Midbrain (tissue), 1 donor: ENCODE measurements around the gene BLOC1S2.
"Not testable (repeated sequence)": the region's sequence is repeated elsewhere in the genome, so short reads cannot be mapped to it uniquely, and the experiment has no call there.

ENCODE experiments used
- DNase-seq: peaks from one replicate; lab custom pipeline; 2025; lab: John Stamatoyannopoulos, UW

The BLOC1S2 gene

DNA sequence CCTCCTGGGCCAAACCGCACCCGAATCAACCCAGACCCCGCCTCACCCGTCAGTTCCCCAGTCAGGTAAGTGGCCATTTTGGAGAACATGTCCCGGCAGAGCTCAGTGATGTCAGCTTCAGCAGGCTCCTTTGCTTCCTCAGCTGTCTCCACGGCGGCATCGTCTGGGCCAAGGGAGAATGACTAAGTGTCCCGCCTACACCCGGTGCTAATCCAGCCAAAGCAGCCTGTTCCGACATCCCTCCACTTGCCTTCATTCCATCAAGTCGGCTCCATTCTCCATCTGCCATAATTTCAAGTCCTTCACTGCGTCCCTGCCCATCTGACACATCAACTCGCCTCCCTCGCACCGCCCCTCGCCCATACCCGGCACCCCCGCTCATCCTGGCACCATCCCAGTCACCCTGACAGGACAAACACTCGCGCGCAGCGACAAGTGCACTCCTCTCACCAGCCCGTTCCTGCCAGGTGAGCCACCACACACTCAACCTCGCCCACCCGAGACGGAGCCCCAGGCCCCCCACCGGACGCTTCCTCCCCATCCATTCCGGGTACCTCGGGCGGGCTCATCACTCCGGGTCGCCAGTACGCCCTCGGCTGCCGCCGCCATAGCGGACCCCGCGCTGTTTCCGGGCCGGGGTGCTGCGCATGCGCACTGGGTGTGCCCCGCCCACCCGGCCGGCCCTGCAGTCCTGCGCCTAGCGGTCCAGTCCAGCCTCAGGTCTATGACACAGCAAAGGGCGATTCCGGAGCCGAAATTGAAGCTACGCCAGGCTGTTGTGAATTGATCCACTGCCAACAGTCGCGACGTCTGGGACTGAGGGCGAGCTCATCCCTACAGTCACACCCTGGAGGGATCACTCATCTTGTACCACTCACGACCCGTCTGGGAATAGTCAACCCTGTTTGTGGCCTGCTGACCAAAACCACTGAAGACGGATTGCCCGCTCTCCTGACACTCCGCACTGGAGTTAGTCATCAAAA is at the start of gene BLOC1S2:
TSS of gene BLOC1S2 (minus strand) at position 630 of the 983 bp plus-strand sequence. CDS start at position 609, 21 bp downstream.
- DNase-seq = peak; percentile 90

DNA sequence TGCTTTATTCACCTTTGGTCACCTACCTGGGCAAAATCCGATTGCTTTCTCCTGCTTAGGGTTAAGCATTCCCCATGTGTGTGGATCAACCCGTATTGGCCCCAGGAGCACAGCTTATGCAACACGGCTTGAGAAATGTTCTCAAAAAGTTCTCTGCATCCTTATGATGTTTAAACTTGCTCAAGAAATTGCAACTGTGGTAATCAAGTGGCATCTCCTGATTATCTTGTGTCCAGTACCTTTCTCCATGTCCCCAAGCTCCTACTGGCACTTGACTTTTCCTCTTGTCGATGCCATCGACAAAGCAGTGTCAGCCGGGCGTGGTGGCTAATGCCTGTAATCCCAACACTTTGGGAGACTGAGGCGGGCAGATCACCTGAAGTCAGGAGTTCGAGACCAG is 48.3 kb upstream of the BLOC1S2 start:
- DNase-seq = no peak

GRCh38 chr10:100333661-100334440 is 47.4 kb upstream of the BLOC1S2 start:
- DNase-seq = no peak

DNA sequence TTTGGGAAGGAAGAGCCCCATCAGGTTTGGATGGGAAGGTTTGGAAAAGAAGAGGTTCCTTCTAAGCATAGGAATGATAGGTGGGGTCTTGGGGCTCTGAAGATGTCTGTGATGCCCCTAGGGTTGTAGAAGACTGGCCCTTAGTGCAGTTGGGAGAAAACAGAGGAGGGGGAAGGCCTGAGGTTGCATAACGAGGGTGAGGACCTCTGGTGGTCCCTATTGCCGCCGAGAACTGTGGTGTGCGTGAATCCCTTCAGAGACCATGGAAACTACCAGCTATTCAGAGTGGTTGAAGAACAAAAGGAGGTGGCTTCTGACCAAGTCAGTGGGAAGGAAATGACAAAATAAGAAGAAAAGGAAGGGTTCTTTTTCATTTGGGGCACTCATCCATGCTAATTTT is 46.6 kb upstream of the BLOC1S2 start:
- DNase-seq = no peak

DNA sequence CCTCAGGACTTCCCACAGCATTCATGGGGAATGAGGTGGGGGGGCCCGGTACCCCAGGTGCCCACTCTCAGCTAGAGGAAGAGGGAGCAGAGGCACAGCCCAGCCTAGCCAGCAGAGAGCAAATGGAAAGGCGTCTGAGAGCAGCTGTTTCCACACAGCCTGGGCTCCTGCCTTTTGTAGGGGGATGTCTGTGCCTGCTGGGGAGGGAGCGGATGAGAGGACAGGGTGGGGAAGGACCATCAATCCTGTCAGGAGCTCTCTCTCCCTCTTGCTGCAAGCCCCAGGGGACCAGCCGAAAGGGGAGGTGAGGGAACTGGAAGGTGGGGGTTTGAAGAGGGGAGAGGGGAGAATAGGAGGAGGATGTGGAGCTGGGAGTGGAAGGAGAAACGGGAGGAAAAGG is 43.6 kb upstream of the BLOC1S2 start, which contains the start of gene PKD2L1:
TSS of gene PKD2L1 (minus strand) at position 150 of the 400 bp plus-strand sequence. CDS start at position 25, 125 bp downstream.
- no peak for DNase-seq

- no peak for DNase-seq
Observed at GRCh38 chr10:100328198-100328597, 41.7 kb upstream of the BLOC1S2 start.

DNA sequence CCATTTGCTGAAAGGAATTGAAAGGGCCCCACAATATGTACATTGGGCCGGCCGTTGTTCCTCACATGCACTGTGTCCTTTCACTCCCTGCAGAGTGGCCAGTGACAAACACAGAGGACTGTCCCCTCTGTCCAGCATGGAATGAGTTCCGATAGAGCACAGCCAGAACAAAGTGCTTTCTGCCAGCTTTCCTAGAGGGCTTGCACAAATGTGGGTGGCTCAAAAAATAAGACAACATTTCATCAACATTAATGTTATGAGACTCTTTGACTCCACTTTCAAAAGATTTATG is 41.2 kb upstream of the BLOC1S2 start:
- no peak for DNase-seq

- peak; percentile 34 for DNase-seq
Observed at GRCh38 chr10:100327007-100327717, 40.7 kb upstream of the BLOC1S2 start.

- no peak for DNase-seq
Observed at GRCh38 chr10:100325158-100325557, 38.7 kb upstream of the BLOC1S2 start.

DNA sequence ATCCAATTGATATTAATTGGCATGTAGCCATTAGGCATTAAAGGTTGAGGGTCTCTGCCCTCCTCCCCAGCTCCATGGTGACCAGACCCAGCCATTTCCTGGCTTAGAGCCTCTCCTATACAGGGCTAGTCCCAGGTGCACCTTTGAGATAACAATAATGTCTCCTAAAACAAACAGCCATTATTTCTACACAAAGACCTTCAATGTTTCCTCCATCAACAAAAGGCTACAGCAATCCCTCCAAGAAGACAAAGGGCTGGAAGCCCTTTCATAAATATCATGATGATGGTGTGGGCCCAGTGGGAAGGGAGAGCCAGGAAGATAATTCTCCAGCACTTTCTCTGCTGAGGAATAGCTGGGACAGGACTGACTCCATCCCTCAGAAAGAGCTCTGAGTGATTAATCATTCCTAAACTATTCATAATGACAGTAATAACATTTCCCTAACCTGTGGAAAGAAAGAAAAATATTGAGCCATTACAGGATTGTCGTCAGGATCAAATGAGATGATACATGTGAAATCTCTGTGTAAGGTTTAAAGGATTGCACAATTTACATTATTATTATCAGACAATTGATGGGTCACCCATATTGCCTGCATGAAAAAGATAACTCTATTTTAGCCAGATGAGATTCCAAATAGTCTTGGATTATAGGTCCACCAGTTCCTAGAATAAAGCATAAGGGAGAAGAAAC is 33.4 kb upstream of the BLOC1S2 start:
- DNase-seq = peak; percentile 60

DNA sequence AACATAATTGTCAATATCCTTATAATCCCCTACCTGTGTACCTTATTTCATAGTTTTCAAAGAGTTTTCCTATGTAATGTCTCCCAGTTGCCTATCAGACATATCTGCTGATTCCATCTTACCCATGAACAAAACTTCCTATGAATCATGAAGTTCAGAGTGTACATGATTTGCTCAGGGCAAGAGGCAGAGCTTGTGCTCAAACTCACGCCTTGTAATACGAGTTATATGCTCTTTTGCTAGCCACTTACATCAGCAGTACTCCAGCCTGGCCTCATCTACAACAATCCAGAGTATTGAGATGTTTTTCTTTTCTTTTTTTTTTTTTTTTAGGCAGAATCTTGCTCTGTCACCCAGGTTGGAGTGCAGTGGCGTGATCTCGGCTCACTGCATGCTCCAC is 31.7 kb upstream of the BLOC1S2 start:
- DNase-seq = no peak

GRCh38 chr10:100315615-100316014 is 29.1 kb upstream of the BLOC1S2 start:
- no peak for DNase-seq

- no peak for DNase-seq
Observed at GRCh38 chr10:100311298-100311697, 24.8 kb upstream of the BLOC1S2 start.

DNA sequence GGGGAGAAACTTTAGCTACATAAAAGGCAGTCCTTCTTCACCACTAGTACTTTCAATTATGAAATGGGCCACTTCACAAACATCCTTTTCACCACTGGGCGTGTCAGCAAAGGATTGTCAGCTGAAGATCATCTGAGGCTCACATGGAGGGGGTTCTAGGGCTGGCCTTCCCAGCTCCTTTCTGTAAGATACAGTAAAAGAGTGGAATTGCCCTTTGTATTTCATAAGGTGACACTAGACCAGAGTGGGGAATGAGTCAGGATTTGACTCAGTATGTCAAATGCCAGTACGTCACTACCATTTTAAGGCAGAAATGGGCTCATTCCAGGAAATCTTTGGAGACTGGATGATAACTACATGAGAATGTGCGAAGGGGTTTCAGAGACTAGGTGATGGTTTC is 21.2 kb upstream of the BLOC1S2 start:
- DNase-seq = no peak

DNA sequence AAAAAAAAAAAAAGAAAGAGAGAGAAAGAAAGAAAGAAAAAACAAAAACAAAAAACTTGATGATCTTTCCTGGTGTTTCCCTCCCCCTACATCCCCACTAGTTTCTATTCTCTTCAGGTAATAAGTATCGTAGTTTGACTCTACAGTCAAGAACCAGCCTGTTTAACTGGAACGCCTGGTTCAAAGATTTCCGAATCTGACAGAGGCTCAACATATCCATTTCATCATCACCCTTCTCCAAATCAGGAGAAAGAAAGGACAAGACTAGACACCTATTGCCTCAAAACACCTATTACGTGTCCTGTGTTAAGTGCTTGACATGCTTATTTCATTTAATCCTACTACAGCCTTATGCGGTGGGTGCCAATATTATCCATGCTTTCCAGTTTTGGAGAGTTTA is 20.4 kb upstream of the BLOC1S2 start:
- no peak for DNase-seq

- no peak for DNase-seq
Observed at GRCh38 chr10:100304414-100304813, 17.9 kb upstream of the BLOC1S2 start.

DNA sequence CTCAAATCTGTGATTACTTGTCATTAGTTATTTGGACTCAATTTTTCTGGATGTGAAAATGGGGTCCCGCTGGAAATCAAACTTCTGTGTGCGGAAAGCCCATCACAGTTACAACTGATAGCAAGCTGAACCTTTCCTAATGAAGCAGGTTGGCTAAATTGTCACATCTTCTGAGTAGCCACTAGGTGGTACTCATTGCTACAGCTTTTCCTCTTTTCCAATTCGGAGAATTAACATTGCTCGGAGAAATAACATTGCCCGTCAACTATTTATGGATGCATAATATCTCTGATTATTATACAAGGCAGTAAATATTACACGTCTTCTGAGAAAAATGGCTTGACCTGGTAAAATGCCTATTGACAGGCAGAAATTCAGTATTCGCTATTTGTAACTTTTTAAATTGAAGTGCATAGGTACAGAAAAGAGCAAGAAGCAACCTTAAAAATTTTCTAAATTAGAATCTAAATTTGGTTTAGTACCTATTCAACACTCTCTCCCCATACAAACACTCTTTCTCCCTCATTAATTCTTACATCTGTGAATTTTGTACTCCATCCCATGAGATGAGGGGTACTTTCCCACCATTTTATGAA is 17.3 kb upstream of the BLOC1S2 start:
- DNase-seq = peak; percentile 54

GRCh38 chr10:100301123-100301522 is 14.6 kb upstream of the BLOC1S2 start:
- DNase-seq = not testable (repeated sequence)

- DNase-seq = no peak
Observed at GRCh38 chr10:100297242-100297641, 10.8 kb upstream of the BLOC1S2 start.

DNA sequence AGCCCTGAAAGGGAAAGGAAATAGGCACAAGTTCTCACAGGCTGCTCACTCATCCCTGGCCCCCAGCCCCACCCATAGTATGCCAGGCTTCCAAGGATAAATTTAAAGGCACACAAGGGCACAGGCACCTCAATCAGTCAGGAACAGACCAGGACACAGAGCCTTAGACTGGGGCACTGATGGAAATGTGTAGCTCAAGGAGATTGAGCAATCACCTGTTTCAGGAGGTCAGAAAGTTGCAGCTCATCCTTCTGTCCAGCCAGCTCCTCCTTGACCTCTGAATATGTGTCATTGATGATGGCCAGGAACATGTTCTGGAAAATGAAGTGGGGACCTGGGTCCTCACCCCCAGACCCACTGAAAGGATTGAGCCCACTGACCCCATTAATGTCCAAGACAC is 6.6 kb upstream of the BLOC1S2 start:
- no peak for DNase-seq

- DNase-seq = not testable (repeated sequence)
Observed at GRCh38 chr10:100292300-100292699, 5.8 kb upstream of the BLOC1S2 start.
